ENCODE results near the gene GRAMD1A. TPM values are rescaled to one million over a fixed set of nuclear protein-coding genes. Genes with fewer than 3 reads are reported as not detected.
A peak's percentile ranks its signal among the peaks of the same experiment; 100 is the strongest.

Gene GRAMD1A
- total RNA-seq, 1 donor from 2014 or later: 90.7 TPM

DNA sequence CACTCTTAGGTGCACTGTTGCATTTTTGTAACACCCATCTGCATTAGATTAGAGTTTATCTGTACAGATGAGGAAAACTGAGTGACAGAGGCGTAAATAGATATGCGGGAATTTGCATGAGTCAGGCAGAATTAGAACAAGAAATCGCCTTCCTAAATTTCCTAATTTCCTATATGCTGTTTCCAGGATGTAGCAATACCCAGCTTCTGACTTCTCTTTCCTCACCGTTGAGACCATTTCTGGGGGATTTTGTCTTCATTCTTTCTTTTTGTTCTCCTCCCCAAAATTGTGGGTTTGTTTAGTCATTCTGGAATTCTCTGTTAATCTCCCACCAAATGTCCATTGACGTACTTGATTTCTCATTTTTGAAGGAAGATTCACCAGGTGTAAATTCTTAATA lies 25.5 kb upstream of the GRAMD1A start:
- Histone ChIP-seq H3K36me3 (no peaks in the 10 kb centered on the region), H3K4me1 (peaks cover 21% of the 10 kb centered on the region), H3K27ac (no peak overlapping the region), H3K27me3 (ENCODE audit: low read depth) (no peaks in the 10 kb centered on the region), H3K4me3 (no peak overlapping the region), H3K9me3 (no peaks in the 10 kb centered on the region)
- ATAC-seq: peak in 1 of 2 donors; percentile 7
- intact Hi-C loops (cut with DNase I): loop anchor here (5.0 kb wide), 1 partner anchor 38 kb away; no protein-coding TSS in a partner anchor
- TF ChIP-seq, protein P1, sequence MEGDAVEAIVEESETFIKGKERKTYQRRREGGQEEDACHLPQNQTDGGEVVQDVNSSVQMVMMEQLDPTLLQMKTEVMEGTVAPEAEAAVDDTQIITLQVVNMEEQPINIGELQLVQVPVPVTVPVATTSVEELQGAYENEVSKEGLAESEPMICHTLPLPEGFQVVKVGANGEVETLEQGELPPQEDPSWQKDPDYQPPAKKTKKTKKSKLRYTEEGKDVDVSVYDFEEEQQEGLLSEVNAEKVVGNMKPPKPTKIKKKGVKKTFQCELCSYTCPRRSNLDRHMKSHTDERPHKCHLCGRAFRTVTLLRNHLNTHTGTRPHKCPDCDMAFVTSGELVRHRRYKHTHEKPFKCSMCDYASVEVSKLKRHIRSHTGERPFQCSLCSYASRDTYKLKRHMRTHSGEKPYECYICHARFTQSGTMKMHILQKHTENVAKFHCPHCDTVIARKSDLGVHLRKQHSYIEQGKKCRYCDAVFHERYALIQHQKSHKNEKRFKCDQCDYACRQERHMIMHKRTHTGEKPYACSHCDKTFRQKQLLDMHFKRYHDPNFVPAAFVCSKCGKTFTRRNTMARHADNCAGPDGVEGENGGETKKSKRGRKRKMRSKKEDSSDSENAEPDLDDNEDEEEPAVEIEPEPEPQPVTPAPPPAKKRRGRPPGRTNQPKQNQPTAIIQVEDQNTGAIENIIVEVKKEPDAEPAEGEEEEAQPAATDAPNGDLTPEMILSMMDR (IDR thresholded peaks at IDR 0.05): no peak
- DNase-seq: no peak

DNA sequence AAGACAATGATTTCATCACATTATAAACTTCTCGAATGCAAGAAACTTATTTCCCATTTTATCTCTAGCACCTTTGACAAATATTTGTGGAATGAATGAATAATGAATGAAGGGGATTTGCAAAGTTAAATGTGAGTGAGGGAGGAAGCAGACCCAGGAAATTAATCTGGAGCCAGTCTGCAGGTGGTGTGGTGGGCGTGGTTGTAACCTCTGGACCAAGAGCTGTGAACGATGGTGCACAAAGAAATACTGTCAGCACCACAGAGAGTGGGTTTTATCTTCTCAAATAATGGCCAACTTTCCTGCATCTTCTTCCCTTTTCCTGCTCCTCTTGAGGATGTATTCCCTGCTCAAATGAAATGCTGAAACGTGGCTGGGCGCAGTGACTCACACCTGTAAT lies 25.1 kb upstream of the GRAMD1A start:
- Histone ChIP-seq H3K27me3 (ENCODE audit: low read depth) (no peaks in the 10 kb centered on the region), H3K4me3 (no peak overlapping the region), H3K27ac (no peak overlapping the region), H3K36me3 (no peaks in the 10 kb centered on the region), H3K4me1 (peaks cover 21% of the 10 kb centered on the region), H3K9me3 (no peaks in the 10 kb centered on the region)
- ATAC-seq: no peak
- intact Hi-C loops (cut with DNase I): no loop called here
- TF ChIP-seq, protein P1 (IDR thresholded peaks at IDR 0.05): no peak
- no peak for DNase-seq

DNA sequence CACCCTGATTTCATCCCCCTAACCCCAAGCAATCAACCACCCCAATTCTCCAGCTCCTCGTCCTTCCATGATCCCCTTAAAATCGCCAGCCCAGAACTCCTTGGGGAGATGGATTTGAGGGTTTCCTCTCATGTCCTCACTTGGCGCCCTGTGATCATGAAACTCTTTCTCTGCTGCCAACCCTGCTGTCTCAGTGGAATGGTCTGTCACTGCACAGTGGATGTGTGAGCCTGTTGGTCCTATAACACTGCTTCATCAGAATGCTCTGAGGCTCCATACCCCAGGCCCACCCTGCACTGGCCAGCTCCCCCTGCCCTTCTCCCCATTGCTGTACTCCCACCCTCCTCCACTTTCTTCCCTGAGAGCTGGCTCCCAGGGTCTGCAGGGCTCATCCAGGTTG lies 23.5 kb upstream of the GRAMD1A start:
- intact Hi-C loops (cut with DNase I): no loop called here
- no peak overlapping the region for H3K4me3 ChIP-seq
- ATAC-seq: no peak
- TF ChIP-seq, protein P1 (IDR thresholded peaks at IDR 0.05): no peak
- H3K4me1 ChIP-seq: peaks cover 21% of the 10 kb centered on the region
- H3K36me3 ChIP-seq: no peaks in the 10 kb centered on the region
- no peaks in the 10 kb centered on the region for H3K9me3 ChIP-seq
- H3K27ac ChIP-seq: no peak overlapping the region
- H3K27me3 ChIP-seq (ENCODE audit: low read depth): no peaks in the 10 kb centered on the region
- DNase-seq: peak; percentile 10

DNA sequence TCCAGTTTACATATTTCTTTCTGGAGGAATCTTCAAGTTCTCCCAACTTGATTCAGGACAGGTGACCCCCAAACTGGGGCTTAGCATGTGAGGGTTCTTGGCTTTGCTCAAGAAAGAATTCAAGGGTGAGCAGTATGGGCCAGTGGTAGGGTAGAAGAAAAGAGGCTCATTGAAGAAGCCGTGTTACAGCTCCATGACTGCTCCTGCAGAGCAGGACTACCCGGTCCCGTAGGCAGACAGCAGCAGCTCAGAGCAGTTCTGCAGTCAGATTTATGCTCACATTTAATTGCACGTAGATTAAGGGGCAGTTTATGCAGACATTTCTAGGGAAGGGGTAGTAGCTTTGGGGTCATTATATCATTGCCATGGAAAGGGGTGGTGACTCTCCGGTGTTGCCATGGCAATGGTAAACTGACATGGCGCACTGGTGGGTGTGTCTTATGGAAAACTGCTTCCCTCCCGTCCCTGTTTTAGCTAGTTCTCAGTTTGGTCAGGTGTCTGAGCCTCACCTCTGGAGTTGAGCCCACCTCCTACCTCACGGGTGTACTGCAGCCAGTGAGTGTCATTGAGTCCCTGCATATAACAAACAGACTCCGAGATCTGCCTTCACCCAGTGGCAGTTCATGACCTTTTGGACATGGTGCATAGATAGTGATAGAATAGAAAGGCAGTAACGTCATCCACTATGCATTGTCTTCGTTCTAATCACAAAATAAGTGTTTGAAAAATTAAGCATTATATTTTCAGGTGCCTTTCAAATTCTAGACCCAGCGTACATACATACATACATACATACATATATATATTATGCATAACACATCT lies 20.1 kb upstream of the GRAMD1A start:
- peaks cover 12% of the 10 kb centered on the region for H3K4me1 ChIP-seq
- H3K36me3 ChIP-seq: no peaks in the 10 kb centered on the region
- ATAC-seq: no peak
- peak; percentile 5 for DNase-seq
- intact Hi-C loops (cut with DNase I): no loop called here
- TF ChIP-seq, protein P1 (IDR thresholded peaks at IDR 0.05): no peak
- H3K27ac ChIP-seq: no peak overlapping the region
- no peak overlapping the region for H3K4me3 ChIP-seq
- H3K9me3 ChIP-seq: no peaks in the 10 kb centered on the region
- no peaks in the 10 kb centered on the region for H3K27me3 ChIP-seq (ENCODE audit: low read depth)

DNA sequence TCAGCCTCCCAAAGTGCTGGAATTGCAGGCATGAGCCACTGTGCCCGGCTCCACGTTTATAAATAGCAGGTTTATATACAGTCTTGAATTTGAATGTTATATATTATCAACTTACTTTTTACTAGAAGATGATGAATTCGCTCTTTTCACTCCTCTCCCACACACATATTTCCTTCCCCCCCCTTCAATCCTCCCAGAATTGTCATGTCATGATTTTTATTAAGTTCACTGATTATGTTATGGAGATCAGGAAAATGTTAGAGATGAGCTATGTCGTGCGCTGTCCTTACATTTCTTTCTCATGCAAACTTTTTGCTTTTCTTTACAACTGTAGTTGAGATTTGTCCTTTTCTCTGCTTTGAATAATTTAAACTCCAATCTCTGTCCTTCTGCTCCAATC lies 17.8 kb upstream of the GRAMD1A start:
- intact Hi-C loops (cut with DNase I): no loop called here
- ATAC-seq: no peak

More for the DNA sequence above, 17.8 kb upstream of the GRAMD1A start:
- Histone ChIP-seq H3K36me3 (no peaks in the 10 kb centered on the region), H3K27me3 (ENCODE audit: low read depth) (no peaks in the 10 kb centered on the region), H3K9me3 (no peaks in the 10 kb centered on the region), H3K4me3 (no peak overlapping the region), H3K4me1 (peaks cover 17% of the 10 kb centered on the region), H3K27ac (no peak overlapping the region)
- DNase-seq: no peak
- TF ChIP-seq, protein P1 (IDR thresholded peaks at IDR 0.05): no peak
